CD4-positive, alpha-beta T cell treated with Interleukin-12 subunit alpha and Interleukin-12 subunit beta, for 1 hour (primary cell): ENCODE data around the gene CDH13.
A peak's percentile ranks its signal among the peaks of the same experiment; 100 is the strongest.

ENCODE experiments used
- DNase-seq: peaks from one replicate; pipeline ENCODE4 v3.0.0-alpha.2; 2020

CDH13 gene

DNA sequence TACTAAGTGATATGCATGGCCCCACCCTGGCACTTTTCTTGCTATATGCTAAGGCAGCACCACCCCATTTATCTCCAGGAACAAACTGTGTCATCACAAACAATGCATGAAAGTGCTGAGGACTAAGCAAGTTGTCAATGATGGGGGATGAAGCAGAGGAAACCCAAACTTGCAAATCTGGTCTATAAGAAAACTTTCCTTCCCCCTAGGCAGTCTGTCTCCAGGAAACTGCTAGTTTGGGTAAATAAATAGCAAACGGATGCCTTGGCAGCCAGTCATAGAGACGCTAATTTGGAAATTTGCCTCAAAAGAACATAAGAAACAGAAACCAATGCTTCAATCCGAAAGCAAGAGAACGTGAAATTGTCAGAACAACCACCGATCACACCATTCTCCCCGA is 1175.4 kb downstream of the CDH13 start:
- peak; percentile 7 for DNase-seq

GRCh38 chr16:83802554-83803205 is 1175.9 kb downstream of the CDH13 start:
- no peak for DNase-seq

- DNase-seq = no peak
Observed at GRCh38 chr16:83803811-83804210, 1177.0 kb downstream of the CDH13 start.

DNA sequence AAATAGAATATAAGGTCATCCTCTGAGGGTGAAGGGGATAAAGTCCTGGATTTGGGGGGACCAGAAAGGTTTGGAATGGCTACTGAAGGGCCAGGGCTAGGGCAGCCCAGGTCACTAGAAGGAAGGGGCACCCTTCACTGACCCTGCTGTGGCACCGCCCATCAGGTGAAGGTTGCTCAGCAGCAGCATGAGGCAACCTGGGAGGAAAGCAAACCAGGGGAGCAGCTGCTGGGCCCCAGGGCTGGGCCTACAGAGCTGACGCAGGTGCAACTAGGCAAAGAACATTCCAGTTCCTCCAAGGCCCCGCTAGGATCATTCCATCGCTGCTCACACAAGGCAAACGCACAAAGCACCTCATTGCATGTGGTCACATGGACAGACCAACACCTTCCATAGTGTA is 1177.6 kb downstream of the CDH13 start:
- no peak for DNase-seq

DNA sequence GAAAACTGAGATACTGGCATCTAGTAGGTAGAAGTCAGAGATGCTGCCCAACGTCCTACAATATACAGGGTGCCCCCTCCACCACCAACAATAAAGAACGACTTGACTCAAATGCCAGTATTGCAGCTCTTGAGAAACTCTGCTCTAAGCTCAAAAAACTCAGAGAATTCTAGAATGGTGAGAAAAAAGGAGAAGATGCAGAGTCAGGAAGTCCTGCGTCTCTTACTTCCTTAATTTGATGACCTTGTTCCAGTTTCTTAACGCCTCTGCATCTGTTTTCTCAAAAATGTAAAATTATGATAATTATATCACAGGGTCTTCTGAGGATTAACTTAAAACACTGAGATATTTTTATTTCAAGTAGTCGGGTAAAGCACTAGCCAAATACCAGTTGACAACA is 1179.3 kb downstream of the CDH13 start:
- no peak for DNase-seq

- no peak for DNase-seq
Observed at GRCh38 chr16:83806731-83807130, 1180.0 kb downstream of the CDH13 start.

- DNase-seq = no peak
Observed at GRCh38 chr16:83807327-83807709, 1180.5 kb downstream of the CDH13 start.

DNA sequence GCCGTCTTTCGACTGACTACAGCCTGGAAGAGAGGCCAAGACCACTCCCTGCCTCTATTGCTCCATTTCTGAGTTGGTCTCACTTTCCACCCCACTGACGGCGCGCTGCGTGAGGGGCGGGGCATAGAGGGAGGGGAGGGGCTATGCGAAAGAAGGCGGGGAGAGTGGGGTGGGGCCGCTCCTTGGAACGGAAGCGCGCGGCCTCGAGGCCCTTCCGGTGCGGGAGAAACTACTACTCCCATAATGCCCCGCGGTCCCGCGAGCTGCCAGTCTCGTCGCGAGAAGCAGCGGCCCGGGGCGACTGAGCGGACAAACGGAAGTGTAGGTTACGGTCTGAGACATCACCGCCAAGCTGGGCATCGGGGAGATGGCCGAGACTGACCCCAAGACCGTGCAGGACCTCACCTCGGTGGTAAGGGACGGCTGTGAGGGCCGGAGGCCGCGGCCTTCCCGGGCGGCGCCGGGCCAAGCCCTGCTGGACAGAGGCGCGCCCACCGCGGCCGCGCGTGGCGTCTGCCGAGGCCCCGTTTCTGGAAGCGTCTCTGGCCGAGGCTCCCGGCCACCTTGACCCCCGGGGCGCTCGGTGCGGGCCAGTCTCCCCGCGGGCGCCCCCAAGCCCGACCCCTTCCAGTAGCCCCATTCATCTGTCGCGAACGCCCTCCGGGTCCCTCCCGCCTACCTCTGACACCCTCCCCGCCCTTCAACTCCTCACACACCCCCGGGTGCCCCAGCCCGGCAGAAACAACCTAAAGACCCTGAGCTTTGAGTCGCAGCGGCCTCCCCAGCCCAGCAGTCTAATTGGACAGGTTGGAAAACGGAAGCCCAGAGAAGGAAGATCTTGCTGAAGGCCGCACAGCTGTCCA is 1181.2 kb downstream of the CDH13 start, which contains the start of gene HSBP1:
Gene HSBP1, plus strand, starts transcription at position 269 of the 863 bp plus-strand sequence. Its CDS starts 99 bp downstream, at position 368.
- DNase-seq = peak; percentile 95

- no peak for DNase-seq
Observed at GRCh38 chr16:83808573-83809014, 1181.8 kb downstream of the CDH13 start.

- no peak for DNase-seq
Observed at GRCh38 chr16:83809092-83809491, 1182.3 kb downstream of the CDH13 start.

DNA sequence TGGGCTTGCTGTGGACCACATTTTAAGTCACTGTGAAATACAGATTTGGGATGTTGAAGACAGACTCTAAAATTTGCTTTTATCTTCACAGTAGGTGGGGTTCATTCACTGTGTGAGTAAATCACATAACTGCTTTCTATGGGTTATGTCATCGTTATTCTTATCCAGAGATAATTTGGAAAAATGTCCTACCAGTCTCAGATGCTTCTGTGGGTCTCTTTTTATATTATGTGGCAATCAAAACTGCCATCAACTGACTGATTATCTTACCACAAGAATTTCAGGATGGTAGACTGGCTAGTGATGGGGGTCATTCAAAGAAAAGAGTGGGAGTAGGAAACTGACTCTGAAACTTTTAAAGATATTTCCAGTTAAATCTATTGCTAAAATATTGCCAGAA is 1184.1 kb downstream of the CDH13 start:
- no peak for DNase-seq

DNA sequence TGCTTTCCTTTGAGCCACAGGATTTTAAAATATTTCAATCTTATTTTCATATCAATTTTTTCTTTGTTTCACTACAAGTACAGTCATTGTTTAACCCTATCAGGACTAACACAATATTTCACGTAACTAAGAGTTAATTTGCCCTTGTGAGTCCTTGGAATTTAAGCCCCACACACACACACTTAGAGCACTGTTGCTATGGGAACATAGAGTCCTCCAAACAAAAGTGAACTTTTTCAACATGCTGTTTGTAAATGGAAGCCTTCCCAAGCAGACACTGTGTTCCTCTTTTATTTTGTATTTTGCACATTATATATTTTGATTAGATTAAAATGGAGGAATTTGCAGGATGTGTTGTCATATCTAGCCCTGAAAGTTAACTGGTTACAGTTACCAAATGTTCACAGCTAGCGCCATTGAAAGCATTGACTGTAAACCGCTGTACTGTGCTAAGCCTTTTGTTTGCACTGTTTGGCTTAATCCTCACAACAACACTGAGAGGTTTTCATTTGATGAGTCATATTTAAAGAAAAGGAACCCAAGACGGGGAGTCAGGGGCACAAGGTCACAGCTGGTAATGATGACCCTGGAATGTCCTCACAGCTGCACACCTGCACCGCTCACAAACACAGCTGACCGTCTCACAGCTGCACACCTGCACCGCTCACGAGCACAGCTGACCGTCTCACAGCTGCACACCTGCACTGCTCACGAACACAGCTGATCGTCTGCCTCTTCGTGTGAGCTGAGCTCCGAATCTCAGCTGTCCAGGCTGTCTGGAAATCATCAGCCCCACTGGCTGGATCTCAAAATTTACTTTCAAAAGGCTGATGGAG is 1187.3 kb downstream of the CDH13 start:
- DNase-seq = no peak

GRCh38 chr16:83814659-83814985 is 1187.9 kb downstream of the CDH13 start:
- DNase-seq = no peak

DNA sequence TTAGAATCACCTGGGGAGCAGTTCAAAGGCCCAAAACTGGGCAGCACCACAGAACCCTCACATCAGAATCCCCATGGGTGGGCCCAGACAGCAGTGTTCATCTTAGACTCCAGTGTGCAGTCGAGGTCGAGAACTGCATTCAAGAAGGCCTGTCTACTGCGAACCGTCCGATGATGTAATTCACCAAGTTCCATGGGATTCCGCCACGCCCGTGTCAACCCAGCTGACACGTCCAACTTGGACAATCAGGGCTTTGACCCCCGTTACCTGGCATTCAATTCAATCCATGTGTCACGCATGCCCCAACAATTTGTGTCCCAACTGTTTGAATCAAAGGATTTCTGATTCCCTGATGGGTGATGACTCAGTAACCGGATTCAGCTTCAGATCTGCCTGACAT is 1190.3 kb downstream of the CDH13 start:
- no peak for DNase-seq

GRCh38 chr16:83818276-83818675 is 1191.5 kb downstream of the CDH13 start:
- no peak for DNase-seq

DNA sequence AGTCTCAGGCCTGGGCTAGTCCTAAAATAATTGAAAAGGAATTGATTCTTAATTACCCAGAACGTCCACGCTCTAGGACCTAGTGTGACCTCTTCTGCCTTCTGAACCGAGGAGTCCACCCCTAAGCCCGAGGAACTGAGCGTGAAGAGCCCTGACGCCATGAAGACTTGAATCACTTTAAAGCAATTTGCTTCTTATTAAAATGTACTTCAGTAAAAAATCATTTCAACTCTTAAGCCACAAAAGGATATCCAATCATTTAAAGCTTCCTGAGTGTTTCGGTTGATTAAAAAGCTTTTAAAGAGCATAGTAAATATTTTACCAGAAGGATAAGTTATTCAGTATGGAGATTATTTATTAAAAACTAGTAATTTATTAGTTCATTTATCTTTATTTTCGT is 1192.6 kb downstream of the CDH13 start:
- no peak for DNase-seq

DNA sequence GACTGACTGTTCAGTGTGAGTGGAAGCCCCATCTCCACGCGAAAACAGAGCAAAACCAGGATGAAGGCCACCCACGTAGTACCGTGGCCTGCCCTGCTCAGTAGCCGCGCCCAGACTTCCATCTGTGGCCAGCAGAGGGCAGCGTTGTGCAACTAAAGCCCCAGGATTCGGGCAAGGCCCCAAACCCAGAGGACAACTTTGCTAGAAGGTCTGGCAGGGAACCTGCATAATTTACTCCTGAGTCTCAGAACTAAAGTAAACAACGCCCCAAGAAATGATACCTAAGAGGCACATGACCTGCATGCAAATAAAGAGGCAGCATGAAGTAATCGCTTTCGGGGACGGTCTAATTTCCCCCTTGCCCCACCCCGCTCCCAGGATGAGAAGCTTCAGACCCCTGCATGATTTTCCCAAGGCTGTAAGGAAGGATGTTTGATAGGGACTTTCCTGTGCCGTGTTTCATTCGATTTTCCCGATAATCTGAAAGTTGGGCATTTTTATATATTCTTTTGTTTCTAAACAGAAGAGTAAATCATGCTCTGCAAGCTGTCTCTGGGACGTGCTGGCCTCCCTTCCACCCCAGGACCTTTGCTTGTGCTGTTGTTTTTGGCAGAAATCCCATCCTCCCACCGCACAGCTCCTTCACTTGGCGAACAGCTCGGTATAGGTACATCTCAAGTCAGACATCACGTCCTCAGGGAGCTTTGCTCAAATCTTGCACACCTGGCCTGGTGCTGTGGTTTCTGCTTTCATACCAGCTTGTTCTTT is 1199.6 kb downstream of the CDH13 start:
- DNase-seq = peak; percentile 76

DNA sequence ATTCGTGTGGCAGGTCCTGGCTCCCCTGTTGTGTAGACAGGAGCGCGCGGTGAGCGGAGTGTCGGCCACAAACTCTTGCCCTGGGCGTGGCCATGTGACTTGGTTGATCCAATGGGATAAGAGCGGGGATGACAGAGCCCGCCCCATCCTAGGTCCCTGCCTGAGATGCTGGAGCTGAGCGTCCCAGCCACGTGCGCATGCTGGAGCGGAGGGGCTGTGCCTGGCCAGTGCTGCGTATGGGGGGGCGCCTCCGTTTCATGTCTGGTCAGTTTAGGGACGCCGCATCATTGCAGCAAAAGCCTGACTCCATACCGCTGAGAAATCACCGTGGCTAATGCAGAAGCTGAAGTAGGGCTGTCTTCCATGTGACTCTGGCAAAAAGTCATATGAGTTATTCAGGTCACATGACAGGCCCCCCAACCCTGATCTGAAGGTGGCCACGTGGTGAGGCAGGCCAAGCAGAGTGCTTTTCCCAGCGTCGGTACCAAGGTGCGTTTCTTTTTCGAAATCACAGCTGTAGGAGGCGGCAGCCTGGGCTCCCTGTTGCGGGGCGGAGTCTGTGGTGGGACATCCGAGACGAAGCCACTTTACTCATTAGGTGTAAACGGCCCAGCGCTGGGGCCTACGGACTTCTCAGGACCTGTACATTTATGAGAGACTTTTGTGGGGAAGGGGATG is 1203.5 kb downstream of the CDH13 start:
- DNase-seq = no peak

GRCh38 chr16:83830769-83831455 is 1204.1 kb downstream of the CDH13 start:
- DNase-seq = no peak

- DNase-seq = no peak
Observed at GRCh38 chr16:83831456-83831987, 1204.8 kb downstream of the CDH13 start.

- DNase-seq = no peak
Observed at GRCh38 chr16:83833921-83834320, 1207.2 kb downstream of the CDH13 start.
